ENCODE measurements around the gene PARP8. TPM values are rescaled to one million over a fixed set of nuclear protein-coding genes. Genes with fewer than 3 reads are reported as not detected.

Gene PARP8
- total and polyA plus RNA-seq, 5 experiments from 2014 or later, result 61.9 to 162 (median 87.2) TPM

DNA sequence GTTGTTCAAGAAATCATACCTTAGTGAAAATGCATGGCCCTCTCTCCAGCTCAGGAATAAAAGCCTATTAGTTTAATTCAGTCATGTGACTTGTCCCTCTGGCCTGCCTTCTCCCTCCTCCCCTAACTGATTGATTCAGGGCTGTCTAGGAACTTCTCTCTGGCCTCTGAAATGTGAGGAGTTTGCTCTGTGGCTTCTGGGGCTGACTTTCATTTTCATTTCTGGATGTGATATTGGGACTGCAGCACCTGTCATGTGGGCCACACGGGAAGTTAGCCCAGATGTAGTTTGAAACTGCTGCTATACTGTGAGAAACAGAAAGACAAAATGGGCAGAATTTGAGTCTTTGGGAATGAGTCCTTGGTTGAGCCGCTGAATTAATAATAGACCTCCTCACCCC lies 44.8 kb downstream of the PARP8 start:
- peak; percentile 19 to 77 (median 62) for DNase-seq
- Mint-ChIP-seq H3K4me1 (peaks cover 44 to 91% (median 82%) of the 10 kb centered on the region in 4 donors), H3K4me3 (peak overlapping the region; percentile 73 to 92 (median 88)), H3K9me3 (no peaks in the 10 kb centered on the region), H3K36me3 (peaks cover 0 to 3% (median 0%) of the 10 kb centered on the region in 3 donors), H3K27me3 (no peaks in the 10 kb centered on the region), H3K27ac (peak overlapping the region; percentile 88 to 98 (median 96))
- ATAC-seq, result peak; percentile 90 to 94
- POLR2A ChIA-PET, result interaction anchor here (0.9 to 1.5 kb wide), 4 partner anchors 9 to 44 kb away, joined by 3 to 8 read pairs (median 4); no protein-coding TSS in a partner anchor

DNA sequence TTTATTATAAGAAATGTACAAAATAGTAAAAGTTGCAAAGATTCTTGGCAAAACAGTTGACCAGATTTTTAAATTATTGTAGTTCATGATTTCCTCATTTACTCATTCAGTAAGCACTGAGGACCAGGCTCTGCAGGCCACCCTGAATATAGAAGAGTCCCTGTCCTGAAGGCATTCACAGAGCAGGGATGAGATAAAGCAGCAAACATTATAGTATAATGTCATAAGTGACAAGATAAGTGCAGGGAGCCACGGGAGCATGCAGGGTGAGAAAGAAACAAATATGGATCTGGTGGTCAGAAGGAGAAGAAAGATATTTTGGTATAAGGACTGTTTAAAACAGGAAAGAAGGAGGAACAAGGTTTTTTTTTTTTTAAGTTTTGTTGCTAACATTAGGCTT lies 46.0 kb downstream of the PARP8 start:
- Mint-ChIP-seq H3K4me3 (peak overlapping the region in 8 of 10 donors; percentile 26 to 66 (median 44)), H3K9me3 (peaks cover 0 to 8% (median 0%) of the 10 kb centered on the region in 9 donors), H3K27me3 (no peaks in the 10 kb centered on the region), H3K4me1 (peaks cover 48 to 91% (median 86%) of the 10 kb centered on the region in 4 donors), H3K27ac (peak overlapping the region; percentile 88 to 97 (median 95)), H3K36me3 (peaks cover 0 to 3% (median under 1%) of the 10 kb centered on the region in 3 donors)
- ATAC-seq (no peak), DNase-seq (no peak)
- POLR2A ChIA-PET, result interaction anchor here (1.0 kb wide), 1 partner anchor 272 kb away, joined by 3 read pairs; the partner anchor contains the start of gene EMB

DNA sequence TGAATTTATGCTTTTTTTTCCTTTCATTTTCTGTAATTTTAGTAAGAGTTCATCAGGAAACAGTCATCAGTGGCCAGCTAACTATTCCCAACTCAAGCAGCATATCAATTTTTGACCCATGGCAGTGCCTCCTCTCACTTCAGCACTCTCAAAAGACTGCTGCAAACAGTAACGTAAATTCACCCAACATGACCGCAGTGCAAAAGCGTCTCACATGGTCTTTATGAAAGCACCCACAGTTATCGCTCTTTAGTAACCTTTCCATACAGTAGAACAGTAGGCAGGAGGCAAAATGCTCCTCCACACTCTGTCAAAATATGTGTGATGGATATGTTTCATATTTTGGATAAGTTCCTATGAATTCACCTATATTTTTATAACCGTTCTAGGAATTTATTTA lies 48.6 kb downstream of the PARP8 start:
- peaks cover 51 to 89% (median 86%) of the 10 kb centered on the region in 4 donors for H3K4me1 Mint-ChIP-seq
- H3K27ac Mint-ChIP-seq, result peak overlapping the region; percentile 70 to 97 (median 86)
- no peak for ATAC-seq
- H3K27me3 Mint-ChIP-seq, result no peaks in the 10 kb centered on the region
- H3K9me3 Mint-ChIP-seq, result peaks cover 0 to 11% (median 0%) of the 10 kb centered on the region in 9 donors
- POLR2A ChIA-PET, result interaction anchor here (1.0 kb wide), 1 partner anchor 28 kb away, joined by 3 read pairs; no protein-coding TSS in a partner anchor
- H3K4me3 Mint-ChIP-seq, result peak overlapping the region in 9 of 10 donors; percentile 0 to 77 (median 41)
- H3K36me3 Mint-ChIP-seq, result peaks cover 0 to 6% (median 5%) of the 10 kb centered on the region in 3 donors
- no peak for DNase-seq

DNA sequence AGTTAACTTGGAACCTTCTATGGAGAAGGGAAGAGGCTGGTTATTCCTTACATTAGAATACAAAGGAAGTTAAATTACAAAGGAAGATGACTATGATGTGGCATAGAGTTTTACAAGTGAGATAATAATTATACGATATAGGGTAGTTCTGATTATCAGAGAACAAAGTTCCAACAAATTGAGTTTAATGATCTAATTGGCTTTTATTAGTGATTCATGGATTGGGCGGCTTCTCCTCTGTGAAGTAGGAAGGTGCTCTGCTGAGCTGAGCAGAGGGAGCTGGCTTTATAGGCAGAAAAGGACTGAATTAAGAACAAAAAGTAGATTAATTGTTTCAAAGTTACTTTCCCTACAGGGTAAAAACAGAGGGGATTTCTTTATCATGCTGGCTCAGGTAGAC lies 49.7 kb downstream of the PARP8 start:
- H3K36me3 Mint-ChIP-seq, result peaks cover 3 to 6% (median 5%) of the 10 kb centered on the region in 3 donors
- peaks cover 0 to 11% (median 0%) of the 10 kb centered on the region in 9 donors for H3K9me3 Mint-ChIP-seq
- no peaks in the 10 kb centered on the region for H3K27me3 Mint-ChIP-seq
- POLR2A ChIA-PET, result interaction anchor here (0.9 kb wide), 1 partner anchor 11 kb away, joined by 3 read pairs; no protein-coding TSS in a partner anchor
- ATAC-seq, result no peak
- peak overlapping the region in 4 of 10 donors; percentile 8 to 31 (median 19) for H3K4me3 Mint-ChIP-seq
- peak overlapping the region; percentile 14 to 97 (median 67) for H3K27ac Mint-ChIP-seq
- peaks cover 49 to 90% (median 87%) of the 10 kb centered on the region in 4 donors for H3K4me1 Mint-ChIP-seq
- no peak for DNase-seq

DNA sequence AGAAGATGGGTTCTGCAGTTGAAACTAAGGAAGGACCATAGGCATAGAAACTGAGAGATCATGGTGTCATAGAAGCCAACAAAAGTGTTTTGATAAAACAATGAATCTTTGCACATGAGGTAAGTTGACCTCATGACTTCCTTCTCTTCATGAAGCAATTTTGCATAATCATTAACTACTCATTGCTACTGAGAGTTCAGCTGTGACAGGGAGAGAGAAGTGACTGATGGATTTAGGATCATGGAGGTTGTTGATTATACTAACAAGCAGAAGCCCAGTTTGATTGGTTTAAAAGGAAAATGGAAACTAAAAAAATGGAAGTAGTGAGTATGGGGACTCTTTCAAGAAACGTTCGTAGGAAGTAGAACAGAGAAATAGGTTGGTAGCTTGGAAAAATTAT lies 51.2 kb downstream of the PARP8 start:
- ATAC-seq, result no peak
- peaks cover 4 to 9% (median 5%) of the 10 kb centered on the region in 3 donors for H3K36me3 Mint-ChIP-seq
- H3K27ac Mint-ChIP-seq, result peak overlapping the region in 7 of 10 donors; percentile 19 to 97 (median 77)
- POLR2A ChIA-PET, result no interaction called here
- peaks cover 45 to 90% (median 88%) of the 10 kb centered on the region in 4 donors for H3K4me1 Mint-ChIP-seq
- peaks cover 0 to 11% (median 0%) of the 10 kb centered on the region in 9 donors for H3K9me3 Mint-ChIP-seq
- DNase-seq, result no peak
- no peaks in the 10 kb centered on the region for H3K27me3 Mint-ChIP-seq
- H3K4me3 Mint-ChIP-seq, result peak overlapping the region in 6 of 10 donors; percentile 0 to 44 (median 17)

DNA sequence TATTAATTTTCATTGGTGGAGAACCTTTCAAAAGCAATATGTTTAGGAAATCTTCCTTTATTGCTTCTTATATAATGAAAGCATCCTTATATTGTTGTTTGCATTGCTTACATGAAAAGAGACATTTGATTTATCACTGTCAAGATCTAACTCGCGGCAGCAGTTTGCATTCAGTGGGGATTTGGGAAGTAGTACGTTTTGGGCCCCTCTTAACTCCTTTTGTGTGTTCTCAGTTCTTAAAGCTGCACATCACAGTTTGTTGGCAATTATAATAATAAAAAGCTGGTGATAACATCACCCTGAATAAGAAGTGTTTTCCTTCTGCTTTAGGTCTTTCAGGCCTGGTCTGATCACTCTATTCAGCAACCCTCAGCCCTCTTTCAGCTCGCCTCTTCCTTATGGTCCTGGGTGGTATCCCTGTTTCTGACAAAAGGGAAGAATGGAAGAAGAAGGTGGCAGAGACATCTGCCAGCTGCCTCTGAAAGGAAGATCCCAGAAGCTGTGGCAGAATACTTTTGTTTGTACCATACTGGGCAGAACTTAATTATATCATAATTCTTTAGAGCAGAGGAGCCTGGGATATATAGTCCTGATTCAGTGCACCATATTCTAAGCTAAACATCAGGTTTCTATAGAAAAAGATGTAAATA lies 53.7 kb downstream of the PARP8 start:
- Mint-ChIP-seq H3K4me1 (peaks cover 39 to 90% (median 77%) of the 10 kb centered on the region in 4 donors), H3K27ac (peak overlapping the region; percentile 13 to 77 (median 51)), H3K4me3 (peak overlapping the region in 9 of 10 donors; percentile 4 to 70 (median 46)), H3K9me3 (peaks cover 0 to 11% (median 0%) of the 10 kb centered on the region in 9 donors), H3K27me3 (no peaks in the 10 kb centered on the region), H3K36me3 (peaks cover 5 to 8% (median 5%) of the 10 kb centered on the region in 3 donors)
- POLR2A ChIA-PET, result interaction anchor here (0.6 to 1.0 kb wide), 3 partner anchors 10 to 246 kb away, joined by 3 to 4 read pairs (median 3); no protein-coding TSS in a partner anchor
- ATAC-seq (no peak), DNase-seq (no peak)

DNA sequence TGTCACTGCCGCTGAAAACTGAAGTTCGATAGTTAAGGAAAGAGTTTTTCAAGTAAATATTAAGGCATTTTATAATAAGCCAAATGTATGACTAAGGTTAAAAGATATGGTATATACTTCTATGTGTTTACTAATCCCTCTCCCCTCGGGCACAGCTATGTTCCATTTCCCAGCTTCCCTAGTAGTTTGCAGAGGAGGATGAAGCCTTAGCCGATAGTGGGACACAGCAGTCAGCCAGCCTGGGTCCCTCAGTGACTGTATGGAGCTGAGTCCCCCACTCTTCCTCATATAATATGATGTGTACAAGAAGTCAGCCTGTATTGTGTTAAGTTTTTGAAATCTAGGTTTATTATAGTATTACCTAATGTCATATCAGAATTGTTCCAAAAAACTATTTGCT lies 55.8 kb downstream of the PARP8 start:
- H3K36me3 Mint-ChIP-seq, result peaks cover 5 to 7% (median 5%) of the 10 kb centered on the region in 3 donors
- no peaks in the 10 kb centered on the region for H3K27me3 Mint-ChIP-seq
- DNase-seq (no peak), ATAC-seq (no peak)
- H3K9me3 Mint-ChIP-seq, result peaks cover 0 to 6% (median 0%) of the 10 kb centered on the region in 9 donors
- POLR2A ChIA-PET, result no interaction called here
- H3K4me3 Mint-ChIP-seq, result peak overlapping the region in 5 of 10 donors; percentile 6 to 49 (median 23)
- peaks cover 44 to 90% (median 78%) of the 10 kb centered on the region in 4 donors for H3K4me1 Mint-ChIP-seq
- H3K27ac Mint-ChIP-seq, result peak overlapping the region in 9 of 10 donors; percentile 5 to 88 (median 49)

DNA sequence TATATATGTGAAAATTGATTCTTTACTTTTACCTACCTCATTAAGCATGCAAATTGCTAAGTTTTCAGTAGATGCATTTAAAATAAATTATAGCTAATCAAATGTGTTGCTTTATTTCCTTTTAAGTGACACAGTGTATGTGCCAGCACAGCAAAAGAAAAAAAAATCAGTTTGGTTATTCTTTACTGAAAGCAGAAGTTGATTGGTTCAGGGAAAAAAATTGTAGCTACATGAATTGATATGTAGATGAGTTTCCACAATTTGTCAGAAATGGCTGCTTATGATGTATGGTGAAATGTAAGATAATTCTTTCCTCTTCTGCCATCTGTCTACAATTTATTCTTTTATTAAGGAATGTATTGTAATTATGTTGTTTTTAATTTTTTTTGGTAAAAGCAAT lies 57.8 kb downstream of the PARP8 start:
- peaks cover 0 to 5% (median 5%) of the 10 kb centered on the region in 3 donors for H3K36me3 Mint-ChIP-seq
- ATAC-seq (no peak), DNase-seq (no peak)
- H3K4me1 Mint-ChIP-seq, result peaks cover 31 to 88% (median 72%) of the 10 kb centered on the region in 4 donors
- H3K27ac Mint-ChIP-seq, result peak overlapping the region in 2 of 10 donors; percentile 45 to 61
- POLR2A ChIA-PET, result interaction anchor here (3.7 kb wide), 1 partner anchor 19 kb away, joined by 13 read pairs; no protein-coding TSS in a partner anchor
- no peak overlapping the region for H3K4me3 Mint-ChIP-seq
- peaks cover 0 to 2% (median 0%) of the 10 kb centered on the region in 9 donors for H3K9me3 Mint-ChIP-seq
- no peaks in the 10 kb centered on the region for H3K27me3 Mint-ChIP-seq

DNA sequence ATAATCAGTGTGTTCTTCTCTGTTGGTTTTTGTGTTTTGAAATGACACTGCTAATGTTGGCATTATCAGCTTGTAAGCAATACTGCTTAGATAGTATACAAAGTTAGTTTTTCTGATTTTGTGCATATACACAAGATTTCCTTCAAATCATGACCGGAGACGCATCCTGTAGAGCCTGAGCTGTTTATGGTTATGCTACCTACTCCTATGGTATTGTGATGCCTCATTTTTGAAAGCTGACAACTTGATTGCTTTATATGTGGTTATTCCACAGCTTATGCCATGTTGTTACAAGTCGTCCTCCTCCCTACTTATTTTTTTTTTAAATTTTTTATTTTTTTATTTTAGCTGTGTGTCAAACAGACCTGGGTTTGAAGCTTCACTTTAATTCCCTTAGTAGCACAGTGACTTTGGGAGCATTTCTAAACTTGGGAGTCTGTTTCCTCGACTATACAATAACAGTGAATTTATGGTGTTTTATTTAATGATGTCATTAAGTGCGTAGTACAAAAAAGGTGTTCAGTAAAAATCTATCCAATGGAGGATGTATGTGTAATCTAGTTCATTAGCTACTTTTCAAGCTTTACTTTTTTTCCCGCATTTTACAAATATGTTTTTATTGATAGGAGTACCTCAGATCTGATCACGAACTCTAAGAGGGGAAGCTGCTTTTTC lies 59.5 kb downstream of the PARP8 start:
- H3K36me3 Mint-ChIP-seq, result peaks cover 0 to 6% (median 2%) of the 10 kb centered on the region in 3 donors
- peak in 1 of 2 donors; percentile 54 for ATAC-seq
- peaks cover 27 to 87% (median 66%) of the 10 kb centered on the region in 4 donors for H3K4me1 Mint-ChIP-seq
- POLR2A ChIA-PET, result interaction anchor here (0.8 to 3.7 kb wide), 2 partner anchors 12 to 18 kb away, joined by 3 to 13 read pairs; no protein-coding TSS in a partner anchor
- DNase-seq, result no peak
- peaks cover 0 to 2% (median 0%) of the 10 kb centered on the region in 9 donors for H3K9me3 Mint-ChIP-seq
- no peaks in the 10 kb centered on the region for H3K27me3 Mint-ChIP-seq
- H3K4me3 Mint-ChIP-seq, result peak overlapping the region in 7 of 10 donors; percentile 1 to 64 (median 25)
- H3K27ac Mint-ChIP-seq, result peak overlapping the region; percentile 27 to 90 (median 80)

DNA sequence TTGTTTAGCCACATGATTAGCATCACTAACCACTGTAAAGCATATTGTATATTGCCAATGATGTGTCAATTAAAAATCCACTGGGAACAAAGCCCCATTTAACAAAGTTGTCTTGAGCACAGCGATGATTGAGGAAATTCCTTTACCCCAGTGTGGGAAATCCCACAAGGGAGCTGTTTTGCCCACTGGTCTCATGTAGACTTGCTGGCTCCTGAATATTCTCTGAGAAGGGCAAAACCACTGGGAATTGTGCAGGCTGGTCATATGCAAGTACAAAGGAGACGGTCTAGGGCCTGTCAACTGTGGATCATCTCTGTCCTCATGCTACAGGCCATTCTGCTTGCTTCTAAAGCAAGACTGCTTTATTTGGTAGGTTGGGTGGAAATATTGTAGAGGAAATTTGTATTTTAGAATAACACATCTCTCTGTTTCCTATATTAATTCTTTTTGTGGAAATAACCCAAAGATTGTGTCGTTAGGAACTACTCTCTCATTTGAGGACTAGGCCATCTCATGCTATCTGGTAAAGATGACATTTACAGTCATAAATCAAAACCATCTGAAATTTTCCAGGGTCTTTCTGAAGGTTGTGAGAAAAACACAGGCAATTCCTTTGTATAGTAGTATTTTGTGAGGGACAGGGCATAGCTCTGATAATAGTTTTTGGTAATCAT lies 60.2 kb downstream of the PARP8 start:
- H3K4me3 Mint-ChIP-seq, result peak overlapping the region; percentile 18 to 77 (median 56)
- H3K36me3 Mint-ChIP-seq, result peaks cover 0 to 7% (median 2%) of the 10 kb centered on the region in 3 donors
- ATAC-seq, result peak in 1 of 2 donors; percentile 21
- H3K27me3 Mint-ChIP-seq, result no peaks in the 10 kb centered on the region
- peak overlapping the region; percentile 72 to 91 (median 84) for H3K27ac Mint-ChIP-seq
- peaks cover 0 to 2% (median 0%) of the 10 kb centered on the region in 9 donors for H3K9me3 Mint-ChIP-seq
- no peak for DNase-seq
- POLR2A ChIA-PET, result interaction anchor here (0.8 to 3.7 kb wide), 3 partner anchors 10 to 17 kb away, joined by 3 to 13 read pairs (median 3); no protein-coding TSS in a partner anchor
- H3K4me1 Mint-ChIP-seq, result peaks cover 29 to 85% (median 63%) of the 10 kb centered on the region in 4 donors

DNA sequence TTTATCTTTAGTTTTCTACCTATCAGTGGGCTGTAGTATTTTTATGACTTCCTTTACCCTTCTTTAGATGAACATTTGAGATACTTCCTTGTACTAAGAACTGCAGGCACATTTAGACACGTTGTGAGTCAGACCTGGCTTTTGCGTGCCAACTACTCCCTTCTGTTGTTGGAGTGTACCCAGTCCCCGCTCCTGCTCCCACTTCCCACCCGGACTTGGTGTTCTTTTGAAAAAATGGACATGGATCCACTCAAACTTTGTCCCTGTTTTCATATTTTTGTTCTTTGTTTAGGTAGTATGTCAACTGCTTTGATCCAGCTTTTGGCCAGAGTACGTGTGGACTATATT lies 60.7 kb downstream of the PARP8 start:
- no peaks in the 10 kb centered on the region for H3K27me3 Mint-ChIP-seq
- DNase-seq (no peak), ATAC-seq (peak; percentile 76 to 81)
- peaks cover 29 to 80% (median 60%) of the 10 kb centered on the region in 4 donors for H3K4me1 Mint-ChIP-seq
- peak overlapping the region; percentile 72 to 91 (median 84) for H3K27ac Mint-ChIP-seq
- H3K9me3 Mint-ChIP-seq, result peaks cover 0 to 2% (median 0%) of the 10 kb centered on the region in 9 donors
- peaks cover 0 to 7% (median 2%) of the 10 kb centered on the region in 3 donors for H3K36me3 Mint-ChIP-seq
- peak overlapping the region; percentile 34 to 77 (median 56) for H3K4me3 Mint-ChIP-seq
- POLR2A ChIA-PET, result interaction anchor here (0.8 to 3.7 kb wide), 2 partner anchors 11 to 17 kb away, joined by 3 to 13 read pairs; no protein-coding TSS in a partner anchor

Data from naive thymus-derived CD8-positive, alpha-beta T cell (primary cell).